IMR-90 (cell line): Measurements from ENCODE around the gene GGT1. TPM values are rescaled to one million over a fixed set of nuclear protein-coding genes. Genes with fewer than 3 reads are reported as not detected.
"Not testable (repeated sequence)": the region's sequence is repeated elsewhere in the genome, so short reads cannot be mapped to it uniquely, and the experiment has no call there.

Experiments
- ATAC-seq: fragments of 200-7000 bp; cut with Tn5 transposase; 2 replicates; pipeline ENCODE4 v1.9.1; 2020; ENCODE audit warnings: low read depth, mild to moderate bottlenecking, moderate library complexity
- BruUV-seq: library from RNA; stranded (reverse); fragments of 400-500 nt; replicated peaks from 2 replicates; lab custom pipeline; 2021; lab: Mats Ljungman, UMichigan
- CTCF ChIA-PET: fragments of 300-600 bp; formaldehyde crosslinking; extraction: SDS; loops from one replicate; lab custom pipeline; 2021; ENCODE audit warnings: antibody characterized with exemption; lab: Yijun Ruan, JAX
- POLR2A ChIA-PET: fragments of 300-600 bp; sonication (Branson Sonifier 250); formaldehyde crosslinking; loops from one replicate; lab custom pipeline; 2022; ENCODE audit warnings: antibody characterized with exemption; ENCODE audit not compliant: unreplicated experiment; lab: Charles Lee
- DNase-seq: peaks from one replicate; pipeline ENCODE4 v3.0.0; 2013
- H2AFZ ChIP-seq: replicated peaks from 2 replicates; pipeline ENCODE3; 2013; ENCODE audit warnings: low read length, mild to moderate bottlenecking; ENCODE audit not compliant: poor library complexity
- H2AK5ac ChIP-seq: 2 replicates; pipeline ENCODE4 v1.6.1; 2013; ENCODE audit warnings: low read depth, low read length, inconsistent platforms
- H2AK9ac ChIP-seq: replicated peaks from 2 replicates; pipeline ENCODE3; 2013; ENCODE audit warnings: mild to moderate bottlenecking, low read depth, low read length, moderate library complexity; ENCODE audit not compliant: poor library complexity
- H2BK120ac ChIP-seq: 2 replicates; pipeline ENCODE4 v1.6.1; 2013; ENCODE audit warnings: low read depth, low read length, inconsistent platforms
- H2BK15ac ChIP-seq: 3 replicates; pipeline ENCODE4 v1.6.1; 2013; ENCODE audit warnings: low read depth, low read length, inconsistent platforms
- H2BK20ac ChIP-seq: 2 replicates; pipeline ENCODE4 v1.6.1; 2013; ENCODE audit warnings: low read depth, mild to moderate bottlenecking, inconsistent platforms, low read length, moderate library complexity
- H2BK5ac ChIP-seq: 2 replicates; pipeline ENCODE4 v1.6.1; 2013; ENCODE audit warnings: mild to moderate bottlenecking, low read depth, low read length, inconsistent platforms; ENCODE audit not compliant: poor library complexity, severe bottlenecking
- H3K14ac ChIP-seq: replicated peaks from 2 replicates; pipeline ENCODE4 v1.6.1; 2013; ENCODE audit warnings: low read depth, low read length, inconsistent platforms
- H3K18ac ChIP-seq: 2 replicates; pipeline ENCODE4 v1.6.1; 2013; ENCODE audit warnings: low read depth, low read length, control low read depth
- H3K23ac ChIP-seq: 2 replicates; pipeline ENCODE4 v1.6.1; 2013; ENCODE audit warnings: low read depth, low read length, inconsistent platforms
- H3K27ac ChIP-seq: 2 replicates; pipeline ENCODE4 v1.5.1; 2013; ENCODE audit warnings: mild to moderate bottlenecking, control low read depth, low read length; ENCODE audit not compliant: insufficient read depth
- H3K27me3 ChIP-seq: 2 replicates; pipeline ENCODE4 v1.6.1; 2013; ENCODE audit warnings: low read length; ENCODE audit not compliant: control insufficient read depth, insufficient read depth
- H3K36me3 ChIP-seq: 2 replicates; pipeline ENCODE4 v1.6.1; 2013; ENCODE audit warnings: low read length, mixed read lengths; ENCODE audit not compliant: control insufficient read depth, insufficient read depth
- H3K4ac ChIP-seq: 2 replicates; pipeline ENCODE4 v1.6.1; 2013; ENCODE audit warnings: low read depth, low read length, inconsistent platforms
- H3K4me1 ChIP-seq: 2 replicates; pipeline ENCODE4 v1.6.1; 2013; ENCODE audit warnings: low read length, mixed read lengths; ENCODE audit not compliant: control insufficient read depth, insufficient read depth
- H3K4me2 ChIP-seq: 2 replicates; pipeline ENCODE4 v1.6.1; 2013; ENCODE audit warnings: low read depth, mild to moderate bottlenecking, control low read depth, low read length, moderate library complexity
- H3K4me3 ChIP-seq: 2 replicates; pipeline ENCODE4 v1.5.1; 2013; ENCODE audit warnings: low read depth, mild to moderate bottlenecking, control low read depth, low read length, moderate library complexity; ENCODE audit not compliant: insufficient read depth
- H3K56ac ChIP-seq: 2 replicates; pipeline ENCODE4 v1.6.1; 2013; ENCODE audit warnings: low read length, inconsistent platforms; ENCODE audit not compliant: insufficient read depth; ENCODE audit errors: extremely low read depth
- H3K79me1 ChIP-seq, 2 experiments: 2 replicates each; pipeline ENCODE4 v1.6.1; 2013; ENCODE audit warnings: low read length in 2 of 2, inconsistent platforms in 1 of 2, low read depth in 1 of 2
- H3K9ac ChIP-seq: 2 replicates; pipeline ENCODE4 v1.6.1; 2013; ENCODE audit warnings: low read depth, low read length, control low read depth
- H3K9me1 ChIP-seq: 2 replicates; pipeline ENCODE4 v1.6.1; 2013; ENCODE audit warnings: low read length, inconsistent platforms; ENCODE audit not compliant: insufficient read depth
- H3K9me3 ChIP-seq: 2 replicates; pipeline ENCODE4 v1.6.1; 2013; ENCODE audit warnings: low read length; ENCODE audit not compliant: control insufficient read depth, insufficient read depth
- H4K20me1 ChIP-seq: 2 replicates; pipeline ENCODE4 v1.6.1; 2013; ENCODE audit warnings: low read length, inconsistent platforms; ENCODE audit not compliant: insufficient read depth
- H4K5ac ChIP-seq: 2 replicates; pipeline ENCODE4 v1.6.1; 2013; ENCODE audit warnings: mild to moderate bottlenecking, low read depth, low read length, control low read depth
- H4K8ac ChIP-seq, 2 experiments: 2 replicates each; pipeline ENCODE4 v1.6.1; 2013; ENCODE audit warnings: low read depth in 2 of 2, low read length in 2 of 2, control low read depth in 1 of 2, inconsistent platforms in 1 of 2
- H4K91ac ChIP-seq: 2 replicates; pipeline ENCODE4 v1.6.1; 2013; ENCODE audit warnings: low read depth, low read length, inconsistent platforms; ENCODE audit not compliant: insufficient read depth
- CEBPB ChIP-seq: IDR thresholded peaks from 2 replicates; pipeline ENCODE4 v1.6.1; 2012; ENCODE audit warnings: low read depth, low read length, improper control_type of control experiment
- ELK1 ChIP-seq: fragments of 150-350 bp; IDR thresholded peaks from 2 replicates; pipeline ENCODE4 v1.6.1; 2016; ENCODE audit warnings: low read depth, mild to moderate bottlenecking, low read length, moderate library complexity, borderline replicate concordance
- FOS ChIP-seq: fragments of 150-350 bp; IDR thresholded peaks from 2 replicates; pipeline ENCODE4 v1.6.1; 2016; ENCODE audit warnings: low read depth, low read length
- MAFK ChIP-seq: IDR thresholded peaks from 2 replicates; pipeline ENCODE4 v1.6.1; 2012; ENCODE audit warnings: low read depth, low read length, improper control_type of control experiment
- MAZ ChIP-seq: IDR thresholded peaks from 2 replicates; pipeline ENCODE4 v1.6.1; 2012; ENCODE audit warnings: low read depth, mild to moderate bottlenecking, low read length, improper control_type of control experiment, moderate library complexity, borderline replicate concordance
- NFE2L2 ChIP-seq: fragments of 150-350 bp; IDR thresholded peaks from 2 replicates; pipeline ENCODE4 v1.6.1; 2016; ENCODE audit warnings: low read depth, mild to moderate bottlenecking, low read length
- RFX5 ChIP-seq: IDR thresholded peaks from 2 replicates; pipeline ENCODE4 v1.8.0; 2012; ENCODE audit warnings: low read depth, mild to moderate bottlenecking, low read length, moderate library complexity
- SMC3 ChIP-seq: fragments of 150-350 bp; IDR thresholded peaks from 2 replicates; pipeline ENCODE4 v1.6.1; 2016; ENCODE audit warnings: low read depth, mild to moderate bottlenecking, antibody characterized with exemption, low read length, moderate library complexity
- WGBS, 2 experiments: methylation state at CpG; one replicate each; pipeline versions ENCODE4 v1.1.5 to v1.1.7; 2013; ENCODE audit warnings: missing lambda C conversion rate in 2 of 2; ENCODE audit not compliant: insufficient read length in 1 of 2; ENCODE audit errors: extremely low coverage in 2 of 2; 5-methylcytosine and 5-hydroxymethylcytosine counted together
- dilution Hi-C: fragments of 300-500 bp; cut with HindIII; formaldehyde crosslinking; loops from one replicate; pipeline ENCODE4 v1.14.3; 2018; ENCODE audit warnings: low sequenced_read_pairs; ENCODE audit not compliant: unreplicated experiment
- in situ Hi-C: fragments of 300-500 bp; cut with MboI; formaldehyde crosslinking; loops from 3 replicates; pipeline ENCODE4 v1.14.3; 2019; ENCODE audit warnings: low sequenced_read_pairs, inconsistent platforms, mixed read lengths
- intact Hi-C: fragments of 100-400 bp; cut with micrococcal nuclease; formaldehyde crosslinking; loops from 2 replicates; pipeline ENCODE4 v1.10.0; 2022
- polyA plus RNA-seq, 3 experiments: library from polyadenylated mRNA; depleted of rRNA; stranded (reverse); fragments of >200 nt; gene quantifications; 2 replicates each; pipeline ENCODE4 v1.2.3, GENCODE V29; 2012; ENCODE audit warnings: low replicate concordance in 1 of 3
- total RNA-seq: library from RNA; depleted of rRNA; stranded (reverse); fragments of >200 nt; gene quantifications from 2 replicates; pipeline ENCODE4 v1.2.3, GENCODE V29; 2012

Gene GGT1
- total and polyA plus RNA-seq, 2 of the 4 experiments (the other 2 are of a cell fraction): 3.4 to 7.3 TPM

GRCh38 chr22:24595863-24596262 is 7.1 kb upstream of the GGT1 start:
- H2BK5ac ChIP-seq: no peak overlapping the region
- H3K9me3 ChIP-seq: no peaks in the 10 kb centered on the region
- no peak overlapping the region for H2BK120ac ChIP-seq
- no peak overlapping the region for H3K9ac ChIP-seq
- no peak overlapping the region for H3K56ac ChIP-seq
- H3K79me1 ChIP-seq: peaks cover 0 to 8% of the 10 kb centered on the region in 2 experiments; a peak in 2 of 4 replicates
- H4K91ac ChIP-seq: no peak overlapping the region
- no peak overlapping the region for H3K23ac ChIP-seq
- intact Hi-C loops (no loop called here), dilution Hi-C loops (no loop called here), in situ Hi-C loops (no loop called here)
- no peak overlapping the region for H3K18ac ChIP-seq
- H3K27ac ChIP-seq: no peak overlapping the region
- H2AFZ ChIP-seq: no peak overlapping the region
- WGBS, 2 experiments: 80% methylated on average over 2 of the region's 4 CpGs; no CpG with 5 or more reads in 1 of the 2 experiments
- no peaks in the 10 kb centered on the region for H3K36me3 ChIP-seq
- H4K8ac ChIP-seq: no peak overlapping the region
- ChIA-PET POLR2A (no interaction called here), CTCF (no interaction called here)
- H2BK15ac ChIP-seq: no peak overlapping the region
- no peak overlapping the region for H2BK20ac ChIP-seq
- no peak overlapping the region for H3K4me3 ChIP-seq
- no peak overlapping the region for H2AK9ac ChIP-seq
- no peak overlapping the region for H3K4me2 ChIP-seq
- DNase-seq: no peak
- TF ChIP-seq FOS: no peak
- TF ChIP-seq NFE2L2: no peak
- TF ChIP-seq MAFK: no peak
- TF ChIP-seq CEBPB: no peak
- no peak for TF ChIP-seq ELK1
- TF ChIP-seq SMC3: no peak
- no peak for TF ChIP-seq RFX5
- TF ChIP-seq MAZ: no peak
- H3K4ac ChIP-seq: no peak overlapping the region
- H3K14ac ChIP-seq: no peak overlapping the region
- H3K4me1 ChIP-seq: no peaks in the 10 kb centered on the region
- H4K20me1 ChIP-seq: no peaks in the 10 kb centered on the region
- no peaks in the 10 kb centered on the region for H3K27me3 ChIP-seq
- H3K9me1 ChIP-seq: peaks cover 11% of the 10 kb centered on the region
- no TSS peak for BruUV-seq
- H2AK5ac ChIP-seq: no peak overlapping the region
- ATAC-seq: no peak
- H4K5ac ChIP-seq: no peak overlapping the region

- H2AK5ac ChIP-seq, in situ Hi-C loops, H3K14ac ChIP-seq, ATAC-seq, H3K9me1 ChIP-seq, H3K4me2 ChIP-seq, H3K4me3 ChIP-seq, POLR2A ChIA-PET, H3K9ac ChIP-seq, H3K36me3 ChIP-seq, H3K79me1 ChIP-seq, intact Hi-C loops, dilution Hi-C loops, BruUV-seq, H3K4ac ChIP-seq, H3K27ac ChIP-seq, H2BK5ac ChIP-seq, H4K5ac ChIP-seq, H3K23ac ChIP-seq, H2BK15ac ChIP-seq, H2BK120ac ChIP-seq, H3K56ac ChIP-seq, H2BK20ac ChIP-seq, H4K8ac ChIP-seq, H3K18ac ChIP-seq, H4K20me1 ChIP-seq, H2AFZ ChIP-seq, DNase-seq, H3K4me1 ChIP-seq, H3K27me3 ChIP-seq, H4K91ac ChIP-seq, H3K9me3 ChIP-seq, H2AK9ac ChIP-seq: not testable (repeated sequence)
- CTCF ChIA-PET: interaction anchor here (0.7 kb wide), 1 partner anchor 26 kb away, joined by 3 read pairs; no protein-coding TSS in a partner anchor
- WGBS, 2 experiments: 100% methylated on average over 2 of the region's 9 CpGs; no CpG with 5 or more reads in 1 of the 2 experiments
Observed at GRCh38 chr22:24597076-24597475, 5.9 kb upstream of the GGT1 start.
